ENCODE measurements around the gene SLC4A5.

SLC4A5 gene

DNA sequence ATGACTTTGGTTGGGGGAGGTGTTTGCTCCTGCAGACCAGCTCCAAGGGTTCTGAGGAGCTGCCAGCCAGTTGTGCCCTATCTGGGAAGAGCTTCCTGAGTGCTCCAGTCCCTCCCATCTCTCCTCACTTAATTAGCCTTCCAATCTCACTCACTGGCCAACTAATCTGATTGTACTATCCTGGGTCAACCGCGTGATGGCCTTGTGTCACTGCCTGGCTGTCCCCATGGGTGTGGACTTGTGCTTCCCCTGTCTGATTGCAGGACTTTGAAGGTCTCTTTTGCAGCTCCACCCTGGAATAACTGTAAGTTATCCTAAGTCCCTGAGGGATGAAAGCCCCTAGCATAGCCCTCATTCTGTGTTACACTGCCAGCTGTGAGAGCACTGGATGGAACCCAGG lies 65.0 kb downstream of the SLC4A5 start:
- in situ Hi-C loops (cut with MboI; ENCODE audit: low pct_unique_long_range_greater_than_20kb, low sequenced_read_pairs, unreplicated experiment): no loop called here
- no peak for DNase-seq (ENCODE audit: low spot score)
- TF ChIP-seq, protein P1, sequence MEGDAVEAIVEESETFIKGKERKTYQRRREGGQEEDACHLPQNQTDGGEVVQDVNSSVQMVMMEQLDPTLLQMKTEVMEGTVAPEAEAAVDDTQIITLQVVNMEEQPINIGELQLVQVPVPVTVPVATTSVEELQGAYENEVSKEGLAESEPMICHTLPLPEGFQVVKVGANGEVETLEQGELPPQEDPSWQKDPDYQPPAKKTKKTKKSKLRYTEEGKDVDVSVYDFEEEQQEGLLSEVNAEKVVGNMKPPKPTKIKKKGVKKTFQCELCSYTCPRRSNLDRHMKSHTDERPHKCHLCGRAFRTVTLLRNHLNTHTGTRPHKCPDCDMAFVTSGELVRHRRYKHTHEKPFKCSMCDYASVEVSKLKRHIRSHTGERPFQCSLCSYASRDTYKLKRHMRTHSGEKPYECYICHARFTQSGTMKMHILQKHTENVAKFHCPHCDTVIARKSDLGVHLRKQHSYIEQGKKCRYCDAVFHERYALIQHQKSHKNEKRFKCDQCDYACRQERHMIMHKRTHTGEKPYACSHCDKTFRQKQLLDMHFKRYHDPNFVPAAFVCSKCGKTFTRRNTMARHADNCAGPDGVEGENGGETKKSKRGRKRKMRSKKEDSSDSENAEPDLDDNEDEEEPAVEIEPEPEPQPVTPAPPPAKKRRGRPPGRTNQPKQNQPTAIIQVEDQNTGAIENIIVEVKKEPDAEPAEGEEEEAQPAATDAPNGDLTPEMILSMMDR (IDR thresholded peaks at IDR 0.05; ENCODE audit: extremely low read depth, insufficient read depth, missing control alignments): no peak

DNA sequence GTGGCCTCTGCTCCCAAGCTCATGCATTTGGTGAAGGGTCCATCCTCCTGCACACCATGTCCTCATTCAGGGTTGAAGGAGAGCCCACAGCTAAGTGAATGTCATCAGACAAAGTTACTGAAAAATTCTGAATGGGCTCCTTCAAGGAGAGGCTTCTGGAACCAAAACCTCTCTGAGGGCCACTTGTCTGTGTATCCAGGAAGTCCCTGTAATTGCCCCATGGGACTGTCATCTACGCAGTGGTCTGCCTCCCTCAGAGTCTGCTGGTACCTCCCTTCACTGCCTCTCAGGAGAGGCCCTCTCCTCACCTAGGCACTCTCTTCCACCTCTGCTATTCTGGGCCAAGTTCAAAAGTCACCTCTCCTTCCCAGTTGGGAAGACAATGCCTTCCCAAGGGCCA lies 68.0 kb downstream of the SLC4A5 start:
- DNase-seq (ENCODE audit: low spot score): no peak
- in situ Hi-C loops (cut with MboI; ENCODE audit: low pct_unique_long_range_greater_than_20kb, low sequenced_read_pairs, unreplicated experiment): no loop called here
- TF ChIP-seq, protein P1 (IDR thresholded peaks at IDR 0.05; ENCODE audit: extremely low read depth, insufficient read depth, missing control alignments): no peak

DNA sequence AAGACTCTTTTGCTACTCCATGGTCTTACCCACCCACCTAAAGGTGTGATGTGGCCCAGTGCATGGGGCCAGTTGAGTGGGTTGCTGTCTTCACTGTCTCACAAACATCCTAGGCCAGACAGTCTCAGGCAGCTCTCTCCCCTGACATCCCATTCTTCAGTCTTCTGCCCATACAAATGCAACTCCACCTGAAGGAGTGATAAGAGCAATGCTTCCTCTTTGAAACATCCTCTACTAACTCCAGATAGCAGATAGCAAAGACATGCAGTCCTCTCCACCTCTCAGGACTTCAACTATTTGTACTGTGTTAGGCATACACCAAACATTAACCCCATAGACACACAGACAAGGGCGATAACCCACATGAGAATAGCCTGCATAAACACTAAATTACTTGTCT lies 73.5 kb downstream of the SLC4A5 start:
- DNase-seq (ENCODE audit: low spot score): no peak
- in situ Hi-C loops (cut with MboI; ENCODE audit: low pct_unique_long_range_greater_than_20kb, low sequenced_read_pairs, unreplicated experiment): no loop called here
- TF ChIP-seq, protein P1 (IDR thresholded peaks at IDR 0.05; ENCODE audit: extremely low read depth, insufficient read depth, missing control alignments): no peak

DNA sequence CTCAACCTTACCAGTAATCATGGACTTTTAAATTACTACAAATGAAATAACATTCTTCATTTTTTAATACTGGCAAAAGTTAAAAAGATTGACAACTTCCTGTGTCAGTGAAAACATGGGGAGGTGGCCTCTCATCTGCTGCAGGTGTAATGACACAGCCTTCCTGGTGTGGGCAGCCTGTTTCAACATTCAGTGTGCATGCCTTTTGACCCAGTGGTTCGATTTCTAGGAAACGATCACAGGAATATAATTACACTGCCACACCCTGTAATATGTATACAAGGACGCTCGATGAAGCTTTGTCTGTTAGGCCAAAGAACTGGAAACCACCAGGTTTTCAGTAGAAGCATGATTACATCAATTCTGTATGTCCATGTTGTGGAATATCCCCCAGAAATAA lies 76.1 kb downstream of the SLC4A5 start:
- DNase-seq (ENCODE audit: low spot score): peak; percentile 59
- TF ChIP-seq, protein P1 (IDR thresholded peaks at IDR 0.05; ENCODE audit: extremely low read depth, insufficient read depth, missing control alignments): peak; percentile 45
- in situ Hi-C loops (cut with MboI; ENCODE audit: low pct_unique_long_range_greater_than_20kb, low sequenced_read_pairs, unreplicated experiment): no loop called here

DNA sequence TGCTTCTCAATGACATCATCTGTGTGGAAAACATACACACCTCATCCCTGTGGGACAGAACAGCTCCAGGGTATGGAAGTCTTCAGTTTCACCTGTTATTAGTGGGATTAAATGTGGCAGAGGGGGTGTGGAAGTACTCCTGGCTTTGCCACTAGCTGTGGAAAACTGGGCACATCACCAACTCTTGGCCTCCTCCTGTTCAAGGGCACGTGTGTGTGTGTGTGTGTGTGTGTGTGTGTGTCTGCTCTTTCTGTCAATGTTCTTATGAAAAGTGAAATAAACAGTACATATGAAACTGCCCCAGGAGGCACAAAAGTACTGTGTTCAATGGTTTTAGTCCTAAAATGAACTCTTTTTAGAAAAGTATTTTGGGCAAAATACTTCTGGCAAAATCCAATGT lies 78.9 kb downstream of the SLC4A5 start:
- TF ChIP-seq, protein P1 (IDR thresholded peaks at IDR 0.05; ENCODE audit: extremely low read depth, insufficient read depth, missing control alignments): no peak
- DNase-seq (ENCODE audit: low spot score): no peak
- in situ Hi-C loops (cut with MboI; ENCODE audit: low pct_unique_long_range_greater_than_20kb, low sequenced_read_pairs, unreplicated experiment): no loop called here

DNA sequence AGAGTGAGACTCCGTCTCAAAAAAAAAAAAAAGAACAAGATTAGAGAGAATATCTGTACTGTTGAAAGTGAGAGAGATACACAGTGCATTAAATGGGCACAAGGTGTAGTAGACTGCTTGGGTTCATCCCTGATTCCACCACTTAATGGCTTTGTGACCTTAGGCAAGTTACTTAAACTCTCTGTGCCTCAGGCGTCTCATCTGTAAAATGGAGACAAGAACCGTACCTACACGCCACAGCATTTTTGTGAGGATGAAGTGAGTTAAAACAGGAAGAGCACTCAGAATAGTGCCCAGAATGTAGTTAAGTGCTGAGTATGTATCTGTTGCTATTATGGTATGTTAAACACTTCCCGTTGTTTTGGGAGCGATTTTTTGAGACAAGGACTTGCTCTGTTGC lies 80.5 kb downstream of the SLC4A5 start:
- in situ Hi-C loops (cut with MboI; ENCODE audit: low pct_unique_long_range_greater_than_20kb, low sequenced_read_pairs, unreplicated experiment): no loop called here
- TF ChIP-seq, protein P1 (IDR thresholded peaks at IDR 0.05; ENCODE audit: extremely low read depth, insufficient read depth, missing control alignments): no peak
- DNase-seq (ENCODE audit: low spot score): no peak

Measured in GM13977 (cell line).